GM23338 (cell line): ENCODE measurements around the gene SERP2. TPM values are rescaled to one million over a fixed set of nuclear protein-coding genes. Genes with fewer than 3 reads are reported as not detected.

Source experiments
- ATAC-seq: fragments of 200-7000 bp; cut with Tn5 transposase; 3 replicates; pipeline ENCODE4 v1.9.1; 2020
- DNase-seq: peaks from one replicate; pipeline ENCODE4 v3.0.0-alpha.2; 2015; ENCODE audit warnings: low spot score
- H2AFZ ChIP-seq: fragments of 200-600 bp; sonication (generic); 2 replicates; pipeline ENCODE4 v1.8.0; 2016; ENCODE audit warnings: antibody characterized with exemption, mild to moderate bottlenecking, moderate library complexity
- H3F3A ChIP-seq: fragments of 200-600 bp; sonication (generic); replicated peaks from 2 replicates; pipeline ENCODE4 v1.8.0; 2017; ENCODE audit warnings: antibody characterized with exemption, mixed run types, low read depth
- H3K27ac ChIP-seq: fragments of 200-600 bp; sonication (generic); 2 replicates; pipeline ENCODE4 v1.6.1; 2016; ENCODE audit warnings: low read depth
- H3K27me3 ChIP-seq: fragments of 200-600 bp; sonication (generic); 2 replicates; pipeline ENCODE4 v1.8.0; 2016; ENCODE audit warnings: mild to moderate bottlenecking, mixed run types, moderate library complexity; ENCODE audit not compliant: insufficient read depth
- H3K36me3 ChIP-seq: fragments of 200-600 bp; sonication (generic); 2 replicates; pipeline ENCODE4 v1.8.0; 2016; ENCODE audit warnings: mild to moderate bottlenecking; ENCODE audit not compliant: insufficient read depth
- H3K4me1 ChIP-seq: fragments of 200-600 bp; sonication (generic); 2 replicates; pipeline ENCODE4 v1.8.0; 2016; ENCODE audit warnings: mild to moderate bottlenecking, moderate library complexity; ENCODE audit not compliant: insufficient read depth
- H3K4me2 ChIP-seq: fragments of 200-600 bp; sonication (generic); 2 replicates; pipeline ENCODE4 v1.7.1; 2017; ENCODE audit warnings: mixed run types
- H3K4me3 ChIP-seq: fragments of 200-600 bp; sonication (generic); 2 replicates; pipeline ENCODE4 v1.6.1; 2016; ENCODE audit warnings: mixed run types
- H3K79me2 ChIP-seq: fragments of 200-600 bp; sonication (generic); replicated peaks from 2 replicates; pipeline ENCODE4 v1.8.0; 2017; ENCODE audit warnings: mild to moderate bottlenecking; ENCODE audit not compliant: insufficient read depth
- H3K9me2 ChIP-seq: fragments of 200-600 bp; sonication (generic); 2 replicates; pipeline ENCODE4 v1.8.0; 2017; ENCODE audit not compliant: insufficient read depth
- H4K20me1 ChIP-seq: fragments of 200-600 bp; sonication (generic); replicated peaks from 2 replicates; pipeline ENCODE4 v1.8.0; 2017; ENCODE audit warnings: mild to moderate bottlenecking; ENCODE audit not compliant: insufficient read depth
- H3K27ac Mint-ChIP-seq: 2 replicates; pipeline ENCODE4 v1.8.0; 2020; ENCODE audit warnings: inconsistent platforms, mild to moderate bottlenecking, moderate library complexity, mixed read lengths
- H3K27me3 Mint-ChIP-seq: 3 replicates; pipeline ENCODE4 v1.8.0; 2022; ENCODE audit warnings: low read depth, mild to moderate bottlenecking, moderate library complexity, mixed read lengths, inconsistent platforms; ENCODE audit not compliant: insufficient read depth, poor library complexity
- H3K36me3 Mint-ChIP-seq: 3 replicates; pipeline ENCODE4 v1.8.0; 2021; ENCODE audit warnings: low read depth, mild to moderate bottlenecking, inconsistent platforms, moderate library complexity, mixed read lengths
- H3K4me1 Mint-ChIP-seq: 3 replicates; pipeline ENCODE4 v1.8.0; 2020; ENCODE audit warnings: mild to moderate bottlenecking, inconsistent platforms, mixed read lengths
- H3K4me3 Mint-ChIP-seq: 3 replicates; pipeline ENCODE4 v1.8.0; 2021; ENCODE audit warnings: moderate library complexity, mild to moderate bottlenecking, inconsistent platforms, mixed read lengths
- H3K9me3 Mint-ChIP-seq: 3 replicates; pipeline ENCODE4 v1.8.0; 2020; ENCODE audit warnings: moderate library complexity, mild to moderate bottlenecking, inconsistent platforms, mixed read lengths
- CREB1 ChIP-seq: fragments of 250-450 bp; sonication (Bioruptor Pico); IDR thresholded peaks from 2 replicates; pipeline ENCODE4 v1.5.0; 2020; ENCODE audit warnings: low read depth, mild to moderate bottlenecking, moderate library complexity
- EZH2 ChIP-seq: fragments of 200-600 bp; sonication (generic); IDR thresholded peaks from one replicate; pipeline ENCODE4 v1.8.0; 2017; ENCODE audit warnings: antibody characterized with exemption, mild to moderate bottlenecking, low read depth; ENCODE audit not compliant: unreplicated experiment
- EZH2phosphoT487 ChIP-seq: fragments of 200-600 bp; sonication (generic); IDR thresholded peaks from one replicate; pipeline ENCODE4 v1.8.1; 2018; ENCODE audit warnings: antibody characterized with exemption; ENCODE audit not compliant: unreplicated experiment
- JUNB ChIP-seq: IDR thresholded peaks from one replicate; pipeline ENCODE4 v1.6.1; 2016; ENCODE audit warnings: antibody characterized with exemption; ENCODE audit not compliant: unreplicated experiment
- NANOG ChIP-seq: IDR thresholded peaks from 2 replicates; pipeline ENCODE4 v1.6.1; 2016; ENCODE audit warnings: antibody characterized with exemption, borderline replicate concordance
- POLR2AphosphoS5 ChIP-seq: IDR thresholded peaks from 2 replicates; pipeline ENCODE4 v1.6.1; 2016; ENCODE audit warnings: antibody characterized with exemption, low read depth
- REST ChIP-seq: IDR thresholded peaks from one replicate; pipeline ENCODE4 v1.6.1; 2018; ENCODE audit warnings: antibody characterized with exemption; ENCODE audit not compliant: unreplicated experiment
- STAT1 ChIP-seq: IDR thresholded peaks from one replicate; pipeline ENCODE4 v1.6.1; 2016; ENCODE audit warnings: antibody characterized with exemption; ENCODE audit not compliant: unreplicated experiment
- ZNF114 ChIP-seq: fragments of 250-450 bp; sonication (Bioruptor Pico); IDR thresholded peaks from 2 replicates; pipeline ENCODE4 v1.5.0; 2020; ENCODE audit warnings: mild to moderate bottlenecking, moderate library complexity
- ZNF331 ChIP-seq: fragments of 250-450 bp; sonication (Bioruptor Pico); IDR thresholded peaks from 2 replicates; pipeline ENCODE4 v1.5.0; 2020; ENCODE audit warnings: low read depth, mild to moderate bottlenecking, moderate library complexity
- polyA plus RNA-seq: library from polyadenylated mRNA; unstranded; fragments of >200 nt; fragmentation: Nextera tagmentation; extraction: Ambion mirVana; gene quantifications from 2 replicates; pipeline ENCODE4 v1.2.1, GENCODE V29; 2016
- total RNA-seq: library from RNA; depleted of rRNA; stranded (reverse); fragments of >200 nt; shearing (Covaris generic); gene quantifications from 2 replicates; pipeline ENCODE4 v1.2.3, GENCODE V29; 2014
- TF ChIP-seq, protein P1 (sequence below), 2 experiments: fragments of 200-600 bp in 1 of 2; sonication (generic) in 1 of 2; conservative IDR thresholded peaks; 2 replicates each; pipeline versions ENCODE4 v1.5.1 to v1.6.1; 2016 to 2017; ENCODE audit warnings: antibody characterized with exemption in 2 of 2, low read depth in 2 of 2, mild to moderate bottlenecking in 2 of 2, moderate library complexity in 1 of 2
- TF ChIP-seq, protein P2 (sequence below): IDR thresholded peaks from 2 replicates; pipeline ENCODE4 v1.6.1; 2016; ENCODE audit warnings: antibody characterized with exemption

Gene SERP2
- total and polyA plus RNA-seq, 2 experiments from 2014 or later: 0.59 to 3.4 TPM

DNA sequence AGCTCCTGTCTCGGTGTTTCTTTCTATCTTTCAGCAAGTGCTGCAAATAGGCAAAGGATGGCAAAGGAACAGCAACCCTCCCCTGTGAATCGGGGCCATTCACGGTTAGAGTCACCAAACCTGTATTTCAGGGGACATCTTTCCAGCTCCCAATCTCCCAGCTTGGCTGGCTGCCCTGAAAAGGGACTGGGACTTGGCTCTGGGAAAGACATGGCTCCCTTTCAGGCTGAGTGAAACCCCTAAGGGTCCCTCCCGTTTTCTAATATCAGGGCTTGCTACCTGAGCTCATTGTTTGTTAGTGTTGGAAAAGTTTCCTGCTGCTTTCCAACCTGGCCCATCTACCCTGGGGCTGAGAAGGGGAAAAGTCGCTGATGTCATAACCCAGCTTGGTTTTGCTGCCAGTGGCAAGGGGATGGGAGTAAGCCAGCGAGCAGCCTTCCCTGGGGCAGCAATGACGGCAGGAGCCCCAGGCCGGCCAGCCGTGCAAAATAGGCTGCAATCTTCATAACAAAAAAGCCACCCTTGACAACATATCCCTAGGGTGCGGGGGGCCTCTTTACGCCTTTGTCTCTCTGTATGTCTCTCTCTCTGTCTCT, 29.9 kb downstream of the SERP2 start:
- Histone ChIP-seq H3K79me2 (no peaks in the 10 kb centered on the region), H2AFZ (peak overlapping the region; percentile 94), H3K4me2 (peak overlapping the region; percentile 85), H3K27ac (peak overlapping the region; percentile 70; the same call in 1 of the 2 replicates), H4K20me1 (no peaks in the 10 kb centered on the region), H3K36me3 (no peaks in the 10 kb centered on the region), H3K9me2 (no peaks in the 10 kb centered on the region), H3K27me3 (no peaks in the 10 kb centered on the region), H3F3A (0 out of 2 replicates have a peak, but pooled peaks cover 2% of the 10 kb centered on the region), H3K4me1 (peaks cover 69% of the 10 kb centered on the region), H3K4me3 (peak overlapping the region; percentile 41)
- DNase-seq (peak; percentile 35), ATAC-seq (peak; percentile 60)
- Mint-ChIP-seq H3K4me3 (peak overlapping the region; percentile 47), H3K27ac (peak overlapping the region; percentile 24; the same call in 1 of the 2 replicates), H3K36me3 (no peaks in the 10 kb centered on the region), H3K9me3 (no peaks in the 10 kb centered on the region), H3K4me1 (peaks cover 65% of the 10 kb centered on the region), H3K27me3 (peaks cover 5% of the 10 kb centered on the region)
- TF ChIP-seq NANOG: no peak
- 0 out of 2 replicates have a peak, but pooled peaks have one; percentile 10 for TF ChIP-seq CREB1 (CRISPR knock-in tag)

GRCh38 chr13:44404261-44405132, 30.9 kb downstream of the SERP2 start:
- H3K4me1 Mint-ChIP-seq: peaks cover 65% of the 10 kb centered on the region
- H3K4me2 ChIP-seq: peak overlapping the region; percentile 85
- no peaks in the 10 kb centered on the region for H3K9me2 ChIP-seq
- H3K4me3 Mint-ChIP-seq: peak overlapping the region; percentile 47
- H2AFZ ChIP-seq: peak overlapping the region; percentile 94
- peak overlapping the region; percentile 41 for H3K4me3 ChIP-seq
- no peaks in the 10 kb centered on the region for H3K9me3 Mint-ChIP-seq
- H3K27me3 Mint-ChIP-seq: peaks cover 5% of the 10 kb centered on the region
- H3K4me1 ChIP-seq: peaks cover 69% of the 10 kb centered on the region
- H3K36me3 ChIP-seq: no peaks in the 10 kb centered on the region
- H3K27ac Mint-ChIP-seq: peak overlapping the region; percentile 36
- H3K79me2 ChIP-seq: no peaks in the 10 kb centered on the region
- no peaks in the 10 kb centered on the region for H3K36me3 Mint-ChIP-seq
- 0 out of 2 replicates have a peak, but pooled peaks cover 2% of the 10 kb centered on the region for H3F3A ChIP-seq
- H3K27ac ChIP-seq: peak overlapping the region; percentile 70; the same call in 1 of the 2 replicates
- ATAC-seq (peak; percentile 46), DNase-seq (peak; percentile 46)
- H3K27me3 ChIP-seq: no peaks in the 10 kb centered on the region
- H4K20me1 ChIP-seq: no peaks in the 10 kb centered on the region
- TF ChIP-seq REST (no peak), ZNF331 (CRISPR knock-in tag) (no peak), NANOG (no peak), EZH2 (no peak), EZH2phosphoT487 (no peak), POLR2AphosphoS5 (no peak), JUNB (no peak), STAT1 (no peak), ZNF114 (CRISPR knock-in tag) (no peak)
- TF ChIP-seq, protein P1, sequence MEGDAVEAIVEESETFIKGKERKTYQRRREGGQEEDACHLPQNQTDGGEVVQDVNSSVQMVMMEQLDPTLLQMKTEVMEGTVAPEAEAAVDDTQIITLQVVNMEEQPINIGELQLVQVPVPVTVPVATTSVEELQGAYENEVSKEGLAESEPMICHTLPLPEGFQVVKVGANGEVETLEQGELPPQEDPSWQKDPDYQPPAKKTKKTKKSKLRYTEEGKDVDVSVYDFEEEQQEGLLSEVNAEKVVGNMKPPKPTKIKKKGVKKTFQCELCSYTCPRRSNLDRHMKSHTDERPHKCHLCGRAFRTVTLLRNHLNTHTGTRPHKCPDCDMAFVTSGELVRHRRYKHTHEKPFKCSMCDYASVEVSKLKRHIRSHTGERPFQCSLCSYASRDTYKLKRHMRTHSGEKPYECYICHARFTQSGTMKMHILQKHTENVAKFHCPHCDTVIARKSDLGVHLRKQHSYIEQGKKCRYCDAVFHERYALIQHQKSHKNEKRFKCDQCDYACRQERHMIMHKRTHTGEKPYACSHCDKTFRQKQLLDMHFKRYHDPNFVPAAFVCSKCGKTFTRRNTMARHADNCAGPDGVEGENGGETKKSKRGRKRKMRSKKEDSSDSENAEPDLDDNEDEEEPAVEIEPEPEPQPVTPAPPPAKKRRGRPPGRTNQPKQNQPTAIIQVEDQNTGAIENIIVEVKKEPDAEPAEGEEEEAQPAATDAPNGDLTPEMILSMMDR (conservative IDR thresholded peaks at IDR 0.05; ENCODE audit: low read depth in 2 of 2): no peak
- TF ChIP-seq, protein P2, sequence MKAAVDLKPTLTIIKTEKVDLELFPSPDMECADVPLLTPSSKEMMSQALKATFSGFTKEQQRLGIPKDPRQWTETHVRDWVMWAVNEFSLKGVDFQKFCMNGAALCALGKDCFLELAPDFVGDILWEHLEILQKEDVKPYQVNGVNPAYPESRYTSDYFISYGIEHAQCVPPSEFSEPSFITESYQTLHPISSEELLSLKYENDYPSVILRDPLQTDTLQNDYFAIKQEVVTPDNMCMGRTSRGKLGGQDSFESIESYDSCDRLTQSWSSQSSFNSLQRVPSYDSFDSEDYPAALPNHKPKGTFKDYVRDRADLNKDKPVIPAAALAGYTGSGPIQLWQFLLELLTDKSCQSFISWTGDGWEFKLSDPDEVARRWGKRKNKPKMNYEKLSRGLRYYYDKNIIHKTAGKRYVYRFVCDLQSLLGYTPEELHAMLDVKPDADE: no peak
